Measurements from ENCODE around the gene TTC7B. TPM values are rescaled to one million over a fixed set of nuclear protein-coding genes. Genes with fewer than 3 reads are reported as not detected.
"Not testable (repeated sequence)": the region's sequence is repeated elsewhere in the genome, so short reads cannot be mapped to it uniquely, and the experiment has no call there.

The TTC7B gene
- total RNA-seq, 1 donor from 2014 or later = 46.0 TPM

DNA sequence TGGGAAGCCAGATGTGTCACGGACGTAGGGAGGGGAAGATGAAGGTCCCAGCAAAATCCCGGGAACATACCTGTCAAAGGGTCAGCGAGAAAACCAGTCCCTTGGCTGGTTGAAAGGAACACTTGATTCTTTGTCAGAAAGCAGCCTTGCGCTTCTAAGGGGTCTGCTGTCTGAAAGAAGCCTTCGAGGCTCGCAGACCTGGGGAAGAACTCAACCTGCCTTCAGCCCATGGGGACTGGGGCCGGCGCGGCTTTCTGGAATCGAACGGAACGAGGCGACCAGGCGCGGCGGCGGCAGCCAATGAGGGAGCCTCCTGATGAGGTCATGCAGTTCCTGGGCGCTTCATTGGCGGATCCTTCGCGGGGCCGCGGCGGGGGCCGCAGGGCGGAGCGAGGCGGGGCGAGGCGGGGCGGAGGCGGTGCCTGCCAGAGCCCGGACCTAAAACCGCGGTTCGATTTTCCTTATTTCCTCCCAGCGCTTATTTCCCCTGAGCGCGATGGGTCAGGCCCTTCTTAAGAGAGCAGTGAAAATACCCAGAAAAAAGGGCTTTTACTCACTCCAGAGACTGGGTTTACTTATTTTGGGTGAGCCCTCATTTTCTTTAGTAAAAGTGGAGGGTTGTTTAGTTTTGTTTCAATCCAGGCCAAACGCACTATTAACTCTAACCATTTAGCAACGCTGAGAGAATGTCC, 11.8 kb upstream of the TTC7B start:
- Histone ChIP-seq H3K4me3 (ENCODE audit: low read depth, low read length) (peak overlapping the region; percentile 35), H3K36me3 (ENCODE audit: control insufficient read depth, insufficient read depth, low read length) (no peaks in the 10 kb centered on the region), H3K27me3 (ENCODE audit: control insufficient read depth, insufficient read depth, low read length) (no peaks in the 10 kb centered on the region)
- TF ChIP-seq, protein P1, sequence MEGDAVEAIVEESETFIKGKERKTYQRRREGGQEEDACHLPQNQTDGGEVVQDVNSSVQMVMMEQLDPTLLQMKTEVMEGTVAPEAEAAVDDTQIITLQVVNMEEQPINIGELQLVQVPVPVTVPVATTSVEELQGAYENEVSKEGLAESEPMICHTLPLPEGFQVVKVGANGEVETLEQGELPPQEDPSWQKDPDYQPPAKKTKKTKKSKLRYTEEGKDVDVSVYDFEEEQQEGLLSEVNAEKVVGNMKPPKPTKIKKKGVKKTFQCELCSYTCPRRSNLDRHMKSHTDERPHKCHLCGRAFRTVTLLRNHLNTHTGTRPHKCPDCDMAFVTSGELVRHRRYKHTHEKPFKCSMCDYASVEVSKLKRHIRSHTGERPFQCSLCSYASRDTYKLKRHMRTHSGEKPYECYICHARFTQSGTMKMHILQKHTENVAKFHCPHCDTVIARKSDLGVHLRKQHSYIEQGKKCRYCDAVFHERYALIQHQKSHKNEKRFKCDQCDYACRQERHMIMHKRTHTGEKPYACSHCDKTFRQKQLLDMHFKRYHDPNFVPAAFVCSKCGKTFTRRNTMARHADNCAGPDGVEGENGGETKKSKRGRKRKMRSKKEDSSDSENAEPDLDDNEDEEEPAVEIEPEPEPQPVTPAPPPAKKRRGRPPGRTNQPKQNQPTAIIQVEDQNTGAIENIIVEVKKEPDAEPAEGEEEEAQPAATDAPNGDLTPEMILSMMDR (IDR thresholded peaks at IDR 0.05; ENCODE audit: insufficient read depth, low read length, poor library complexity, severe bottlenecking) = no peak
- peak; percentile 57 for DNase-seq (ENCODE audit: low read depth)

DNA sequence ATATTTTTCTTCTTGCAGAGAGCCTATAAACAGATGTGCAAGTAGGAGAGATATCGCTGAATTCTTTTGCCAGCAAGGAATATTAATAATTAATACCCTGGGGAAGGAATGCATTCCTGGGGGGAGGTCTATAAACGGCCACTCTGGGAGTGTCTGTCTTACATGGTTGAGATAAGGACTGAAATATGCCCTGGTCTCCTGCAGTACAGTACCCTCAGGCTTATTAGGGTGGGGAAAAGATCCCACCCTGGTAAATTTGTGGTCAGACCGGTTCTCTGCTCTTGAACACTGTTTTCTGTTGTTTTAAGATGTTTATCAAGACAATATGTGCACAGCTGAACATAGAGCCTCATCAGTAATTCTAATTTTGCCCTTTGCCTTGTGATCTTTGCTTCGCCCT, 7.3 kb upstream of the TTC7B start:
- H3K4me3 ChIP-seq (ENCODE audit: low read depth, low read length); H3K27me3 ChIP-seq (ENCODE audit: control insufficient read depth, insufficient read depth, low read length); H3K36me3 ChIP-seq (ENCODE audit: control insufficient read depth, insufficient read depth, low read length); DNase-seq (ENCODE audit: low read depth): not testable (repeated sequence)

DNA sequence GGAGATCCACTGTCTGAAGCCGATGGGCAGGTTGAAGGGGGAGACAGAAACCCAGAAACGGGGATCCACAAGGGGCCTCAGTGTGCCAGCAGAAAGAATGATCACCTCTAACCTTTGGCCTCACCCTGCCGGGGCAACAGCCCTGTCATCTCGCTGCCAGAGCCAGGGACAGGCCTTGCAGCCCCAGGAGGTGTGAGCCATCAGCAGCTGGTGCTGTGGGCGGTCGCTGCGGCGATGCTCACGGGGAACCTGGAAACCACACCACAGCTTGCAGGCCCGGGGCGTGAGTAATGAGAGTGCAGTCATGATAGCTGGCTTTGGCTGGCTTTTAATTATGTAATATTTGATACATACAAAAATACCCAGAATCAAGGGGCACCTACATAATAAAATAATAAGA, 4.7 kb upstream of the TTC7B start:
- Histone ChIP-seq H3K36me3 (ENCODE audit: control insufficient read depth, insufficient read depth, low read length) (no peaks in the 10 kb centered on the region), H3K27me3 (ENCODE audit: control insufficient read depth, insufficient read depth, low read length) (no peaks in the 10 kb centered on the region), H3K4me3 (ENCODE audit: low read depth, low read length) (no peak overlapping the region)
- DNase-seq (ENCODE audit: low read depth) = peak; percentile 56
- TF ChIP-seq, protein P1 (IDR thresholded peaks at IDR 0.05; ENCODE audit: insufficient read depth, low read length, poor library complexity, severe bottlenecking) = no peak

DNA sequence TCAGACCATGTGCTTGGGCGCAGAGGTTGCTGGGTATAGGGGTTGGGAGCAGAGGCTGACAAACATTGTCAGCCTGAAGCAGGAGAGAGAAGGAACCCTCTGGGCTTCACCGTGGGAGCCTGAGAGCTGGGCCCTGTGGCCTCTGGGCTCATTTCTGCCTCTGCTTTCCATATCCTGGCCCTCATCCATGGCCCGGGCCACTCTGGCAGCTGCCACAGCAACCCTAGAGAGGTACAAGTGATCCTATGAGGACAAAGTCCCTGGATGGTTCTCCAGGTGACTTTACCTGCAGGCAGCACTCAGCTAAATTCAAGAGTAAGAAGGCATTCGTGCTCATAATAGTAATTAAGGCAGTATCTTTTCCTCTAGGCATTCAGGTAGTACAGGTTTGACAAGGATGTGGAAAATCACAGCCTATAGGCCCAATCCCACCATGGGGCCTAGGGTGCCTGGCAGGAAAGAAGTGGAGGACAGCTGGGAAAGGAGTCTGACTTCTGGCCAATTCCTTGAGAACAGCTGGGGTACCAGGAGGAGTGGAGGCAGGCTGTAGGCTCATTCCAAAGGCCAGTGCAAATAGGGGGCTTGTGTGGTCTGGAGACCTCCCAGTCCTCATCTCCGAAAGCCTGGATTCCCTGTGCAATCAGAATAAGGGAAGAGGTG, 3.6 kb upstream of the TTC7B start:
- Histone ChIP-seq H3K27me3 (ENCODE audit: control insufficient read depth, insufficient read depth, low read length) (no peaks in the 10 kb centered on the region), H3K4me3 (ENCODE audit: low read depth, low read length) (no peak overlapping the region), H3K36me3 (ENCODE audit: control insufficient read depth, insufficient read depth, low read length) (no peaks in the 10 kb centered on the region)
- TF ChIP-seq, protein P1 (IDR thresholded peaks at IDR 0.05; ENCODE audit: insufficient read depth, low read length, poor library complexity, severe bottlenecking) = no peak
- DNase-seq (ENCODE audit: low read depth) = no peak

DNA sequence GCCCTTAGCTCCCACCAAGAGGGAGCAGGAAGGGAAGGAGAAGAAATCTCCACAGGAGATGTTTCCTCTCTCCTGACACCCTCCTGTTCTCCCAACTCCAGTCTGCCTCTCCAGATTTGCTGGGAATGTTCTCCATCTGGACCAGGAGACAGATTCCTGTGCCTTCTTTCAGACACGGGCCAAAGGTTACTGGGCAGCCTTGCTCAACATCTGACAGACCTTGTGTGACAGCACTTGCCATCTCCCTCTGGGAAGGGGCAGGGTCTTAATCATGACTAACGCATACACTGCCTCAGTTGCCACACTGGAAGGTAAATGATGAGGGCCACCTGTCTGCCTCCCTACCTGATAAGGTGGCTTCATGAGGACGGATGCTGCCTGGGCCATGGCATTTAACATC, 2.5 kb upstream of the TTC7B start:
- H3K36me3 ChIP-seq (ENCODE audit: control insufficient read depth, insufficient read depth, low read length) = no peaks in the 10 kb centered on the region
- H3K4me3 ChIP-seq (ENCODE audit: low read depth, low read length) = no peak overlapping the region
- TF ChIP-seq, protein P1 (IDR thresholded peaks at IDR 0.05; ENCODE audit: insufficient read depth, low read length, poor library complexity, severe bottlenecking) = no peak
- DNase-seq (ENCODE audit: low read depth) = no peak
- H3K27me3 ChIP-seq (ENCODE audit: control insufficient read depth, insufficient read depth, low read length) = no peaks in the 10 kb centered on the region

DNA sequence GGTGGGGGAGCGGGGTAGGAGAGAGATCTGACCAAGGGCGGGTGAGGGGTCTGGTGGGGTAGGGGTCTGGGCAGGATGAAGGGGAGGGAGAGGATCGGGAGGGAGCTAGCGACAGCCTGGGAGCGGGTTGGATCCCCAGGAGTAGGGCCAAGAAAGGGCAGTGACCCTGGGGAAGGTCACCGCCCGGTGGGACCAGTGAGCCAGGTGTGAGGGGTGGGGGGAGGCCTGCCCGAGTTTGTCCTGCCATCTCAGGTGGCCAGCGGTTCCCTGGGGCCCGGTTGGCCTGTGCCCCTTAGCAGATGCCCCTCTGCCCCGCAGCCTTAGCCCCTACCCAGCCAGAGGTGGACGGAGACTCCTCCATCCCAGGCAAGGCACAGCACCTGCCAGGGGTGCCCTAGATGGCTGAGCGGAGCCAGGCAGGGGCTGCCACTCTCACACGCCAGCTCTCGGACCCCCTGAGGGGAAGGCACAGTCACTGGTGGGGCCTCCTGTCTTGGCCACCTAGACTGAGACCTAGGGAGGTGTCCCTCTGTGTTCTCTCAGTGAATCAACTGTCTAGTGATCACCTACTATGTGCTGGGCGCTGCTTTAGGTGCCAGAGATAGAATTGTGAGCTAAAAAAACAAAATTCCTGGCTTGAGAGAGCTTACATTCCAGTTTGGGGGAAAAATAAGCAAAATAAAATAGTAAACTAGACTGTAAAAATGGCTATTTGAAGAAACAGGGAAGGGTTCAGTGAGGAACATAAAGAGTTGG, 629 bp upstream of the TTC7B start:
- H3K36me3 ChIP-seq (ENCODE audit: control insufficient read depth, insufficient read depth, low read length) = no peaks in the 10 kb centered on the region
- H3K4me3 ChIP-seq (ENCODE audit: low read depth, low read length) = peak overlapping the region; percentile 19
- DNase-seq (ENCODE audit: low read depth) = no peak
- TF ChIP-seq, protein P1 (IDR thresholded peaks at IDR 0.05; ENCODE audit: insufficient read depth, low read length, poor library complexity, severe bottlenecking) = no peak
- H3K27me3 ChIP-seq (ENCODE audit: control insufficient read depth, insufficient read depth, low read length) = no peaks in the 10 kb centered on the region
